Measurements from ENCODE around the gene PPP1R14C. TPM values are rescaled to one million over a fixed set of nuclear protein-coding genes. Genes with fewer than 3 reads are reported as not detected.

Gene PPP1R14C
- total and polyA plus RNA-seq, 2 experiments from 2014 or later = 1.1 to 1.4 TPM

GRCh38 chr6:150230164-150230561 is 87.3 kb downstream of the PPP1R14C start (continued):
- no peak for TF ChIP-seq REST (IDR thresholded peaks at IDR 0.05; ENCODE audit: unreplicated experiment)

- Histone ChIP-seq H3K9me2 (ENCODE audit: insufficient read depth) (0 out of 2 replicates have a peak, but pooled peaks cover 7% of the 10 kb centered on the region), H3K36me3 (ENCODE audit: insufficient read depth) (no peaks in the 10 kb centered on the region), H3K4me2 (no peak overlapping the region), H4K20me1 (replicated peaks; ENCODE audit: insufficient read depth) (no peaks in the 10 kb centered on the region), H2AFZ (no peak overlapping the region), H3K4me1 (ENCODE audit: insufficient read depth) (peaks cover 26% of the 10 kb centered on the region), H3K4me3 (no peak overlapping the region), H3K27ac (ENCODE audit: low read depth) (no peak overlapping the region), H3K79me2 (replicated peaks; ENCODE audit: insufficient read depth) (no peaks in the 10 kb centered on the region), H3K27me3 (ENCODE audit: insufficient read depth) (peaks cover 20% of the 10 kb centered on the region), H3F3A (replicated peaks; ENCODE audit: low read depth) (no peaks in the 10 kb centered on the region)
- ATAC-seq (no peak), DNase-seq (ENCODE audit: low spot score) (no peak)
- TF ChIP-seq ETS1 (IDR thresholded peaks at IDR 0.05) = no peak
- TF ChIP-seq POLR2AphosphoS5 (IDR thresholded peaks at IDR 0.05; ENCODE audit: low read depth) = no peak
- no peak for TF ChIP-seq NANOG (IDR thresholded peaks at IDR 0.05; ENCODE audit: borderline replicate concordance)
- TF ChIP-seq ZNF114 (CRISPR knock-in tag; IDR thresholded peaks at IDR 0.05) = no peak
- TF ChIP-seq ZNF331 (CRISPR knock-in tag; IDR thresholded peaks at IDR 0.05; ENCODE audit: low read depth) = no peak
- H3K9me3 Mint-ChIP-seq = no peaks in the 10 kb centered on the region
- peaks cover 14% of the 10 kb centered on the region for H3K27me3 Mint-ChIP-seq (ENCODE audit: insufficient read depth, low read depth, poor library complexity)
- H3K36me3 Mint-ChIP-seq (ENCODE audit: low read depth) = no peaks in the 10 kb centered on the region
- H3K27ac Mint-ChIP-seq = no peak overlapping the region
- H3K4me1 Mint-ChIP-seq = peaks cover 28% of the 10 kb centered on the region
- H3K4me3 Mint-ChIP-seq = no peak overlapping the region
These were observed 88.1 kb downstream of the PPP1R14C start for GRCh38 chr6:150230832-150231524.

GRCh38 chr6:150231525-150231850 is 88.6 kb downstream of the PPP1R14C start:
- no peak for DNase-seq (ENCODE audit: low spot score)
- ATAC-seq = no peak
- H3K9me2 ChIP-seq (ENCODE audit: insufficient read depth) = 0 out of 2 replicates have a peak, but pooled peaks cover 7% of the 10 kb centered on the region
- Mint-ChIP-seq H3K27ac (no peak overlapping the region), H3K4me3 (no peak overlapping the region), H3K9me3 (no peaks in the 10 kb centered on the region), H3K36me3 (ENCODE audit: low read depth) (no peaks in the 10 kb centered on the region), H3K4me1 (peaks cover 26% of the 10 kb centered on the region), H3K27me3 (ENCODE audit: insufficient read depth, low read depth, poor library complexity) (peaks cover 12% of the 10 kb centered on the region)
- H3K36me3 ChIP-seq (ENCODE audit: insufficient read depth) = no peaks in the 10 kb centered on the region
- H4K20me1 ChIP-seq (replicated peaks; ENCODE audit: insufficient read depth) = no peaks in the 10 kb centered on the region
- H3K27ac ChIP-seq (ENCODE audit: low read depth) = no peak overlapping the region
- H2AFZ ChIP-seq = no peak overlapping the region
- TF ChIP-seq NANOG (IDR thresholded peaks at IDR 0.05; ENCODE audit: borderline replicate concordance) (no peak), ZNF331 (CRISPR knock-in tag; IDR thresholded peaks at IDR 0.05; ENCODE audit: low read depth) (no peak), REST (IDR thresholded peaks at IDR 0.05; ENCODE audit: unreplicated experiment) (no peak), EZH2phosphoT487 (IDR thresholded peaks at IDR 0.05; ENCODE audit: unreplicated experiment) (no peak)
- no peak overlapping the region for H3K4me3 ChIP-seq
- peaks cover 21% of the 10 kb centered on the region for H3K4me1 ChIP-seq (ENCODE audit: insufficient read depth)
- no peaks in the 10 kb centered on the region for H3F3A ChIP-seq (replicated peaks; ENCODE audit: low read depth)
- no peaks in the 10 kb centered on the region for H3K79me2 ChIP-seq (replicated peaks; ENCODE audit: insufficient read depth)
- peaks cover 20% of the 10 kb centered on the region for H3K27me3 ChIP-seq (ENCODE audit: insufficient read depth)
- H3K4me2 ChIP-seq = no peak overlapping the region
